Brain microvascular endothelial cell (primary cell): ENCODE results near the gene SDHB.

ENCODE experiments used
- DNase-seq: peaks from one replicate; pipeline ENCODE4 v3.0.0-alpha.2; 2020
- H3K27ac ChIP-seq: fragments of 250-450 bp; sonication (Bioruptor Pico); 2 replicates; pipeline ENCODE4 v1.5.1; 2020; ENCODE audit warnings: mild to moderate bottlenecking, moderate library complexity
- H3K27me3 ChIP-seq: fragments of 250-450 bp; sonication (Bioruptor Pico); replicated peaks from 2 replicates; pipeline ENCODE4 v1.5.1; 2020; ENCODE audit warnings: mild to moderate bottlenecking
- H3K36me3 ChIP-seq: fragments of 250-450 bp; sonication (Bioruptor Pico); replicated peaks from 2 replicates; pipeline ENCODE4 v1.5.1; 2020; ENCODE audit warnings: mild to moderate bottlenecking
- H3K4me3 ChIP-seq: 2 replicates; pipeline ENCODE4 v1.5.1; 2011; ENCODE audit warnings: low read depth, mild to moderate bottlenecking, control low read depth, low read length, moderate library complexity
- CTCF ChIP-seq: IDR thresholded peaks from 2 replicates; pipeline ENCODE4 v1.5.1; 2011; ENCODE audit warnings: low read depth, mild to moderate bottlenecking, moderate library complexity, low read length, control low read depth, inconsistent platforms; ENCODE audit errors: missing control alignments
- in situ Hi-C: cut with HindIII; loops from 2 replicates; pipeline ENCODE4 v1.10.0; 2017; ENCODE audit warnings: low sequenced_read_pairs, low pct_ligation_motif_present

SDHB gene

GRCh38 chr1:17097787-17098186 is 44.0 kb upstream of the SDHB start:
- in situ Hi-C loops, result no loop called here
- no peak for DNase-seq
- Histone ChIP-seq H3K27ac (no peak overlapping the region), H3K27me3 (no peaks in the 10 kb centered on the region), H3K36me3 (no peaks in the 10 kb centered on the region), H3K4me3 (no peak overlapping the region)
- no peak for TF ChIP-seq CTCF

- Histone ChIP-seq H3K27me3 (no peaks in the 10 kb centered on the region), H3K36me3 (no peaks in the 10 kb centered on the region), H3K4me3 (no peak overlapping the region), H3K27ac (no peak overlapping the region)
- DNase-seq, result no peak
- TF ChIP-seq CTCF, result no peak
- in situ Hi-C loops, result no loop called here
Measured at GRCh38 chr1:17097147-17097546, 43.3 kb upstream of the SDHB start.

GRCh38 chr1:17096584-17096983 is 42.8 kb upstream of the SDHB start:
- no peak overlapping the region for H3K27ac ChIP-seq
- DNase-seq, result no peak
- no peaks in the 10 kb centered on the region for H3K27me3 ChIP-seq
- H3K4me3 ChIP-seq, result no peak overlapping the region
- no peaks in the 10 kb centered on the region for H3K36me3 ChIP-seq
- TF ChIP-seq CTCF, result no peak
- in situ Hi-C loops, result no loop called here

- no peak for TF ChIP-seq CTCF
- H3K27ac ChIP-seq, result no peak overlapping the region
- no peaks in the 10 kb centered on the region for H3K27me3 ChIP-seq
- H3K36me3 ChIP-seq, result no peaks in the 10 kb centered on the region
- in situ Hi-C loops, result no loop called here
- no peak overlapping the region for H3K4me3 ChIP-seq
- no peak for DNase-seq
Measured at GRCh38 chr1:17095141-17095540, 41.3 kb upstream of the SDHB start.

GRCh38 chr1:17094664-17095063 is 40.8 kb upstream of the SDHB start:
- peak; percentile 7 for DNase-seq
- in situ Hi-C loops, result no loop called here
- H3K27ac ChIP-seq, result no peak overlapping the region
- no peak for TF ChIP-seq CTCF
- H3K36me3 ChIP-seq, result no peaks in the 10 kb centered on the region
- H3K27me3 ChIP-seq, result no peaks in the 10 kb centered on the region
- H3K4me3 ChIP-seq, result no peak overlapping the region

GRCh38 chr1:17093822-17094393 is 40.1 kb upstream of the SDHB start:
- in situ Hi-C loops, result no loop called here
- no peak for DNase-seq
- Histone ChIP-seq H3K36me3 (no peaks in the 10 kb centered on the region), H3K27ac (no peak overlapping the region), H3K4me3 (no peak overlapping the region), H3K27me3 (no peaks in the 10 kb centered on the region)
- no peak for TF ChIP-seq CTCF
